G401 (cell line): ENCODE measurements around the gene WFDC1. TPM values are rescaled to one million over a fixed set of nuclear protein-coding genes. Genes with fewer than 3 reads are reported as not detected.

Experiments used
- DNase-seq: peaks from one replicate; pipeline ENCODE4 v3.0.0-alpha.2; 2015; ENCODE audit warnings: low spot score
- in situ Hi-C: cut with HindIII; loops from 2 replicates; pipeline ENCODE4 v1.10.0; 2016; ENCODE audit warnings: low sequenced_read_pairs, mixed read lengths
- total RNA-seq: library from RNA; depleted of rRNA; stranded (reverse); fragments of >200 nt; shearing (Covaris generic); gene quantifications from 2 replicates; pipeline ENCODE4 v1.2.3, GENCODE V29; 2014

The WFDC1 gene
- total RNA-seq, 1 experiment from 2014 or later, result not detected

GRCh38 chr16:84271037-84271436 is 23.6 kb upstream of the WFDC1 start:
- DNase-seq, result no peak
- in situ Hi-C loops, result no loop called here

DNA sequence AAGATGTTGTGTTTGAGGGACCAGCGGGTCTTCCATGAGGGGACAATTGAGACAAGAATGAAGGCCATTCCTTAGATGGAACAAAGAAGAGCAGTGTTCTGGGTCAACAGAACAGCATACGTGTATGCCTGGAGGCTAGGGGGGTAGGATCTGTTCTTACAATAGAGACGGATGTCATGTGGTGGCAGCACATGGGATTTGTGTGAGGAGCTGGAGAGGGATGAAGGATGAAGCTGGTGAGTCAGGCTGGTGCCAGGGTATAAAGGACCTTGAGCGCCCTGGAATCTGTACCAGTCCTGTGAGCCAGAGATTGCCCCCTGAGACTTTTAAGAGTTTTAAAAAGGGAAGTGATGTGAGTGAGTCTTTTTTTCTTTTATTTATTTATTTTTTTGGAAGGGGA is 22.8 kb upstream of the WFDC1 start:
- in situ Hi-C loops, result no loop called here

DNA sequence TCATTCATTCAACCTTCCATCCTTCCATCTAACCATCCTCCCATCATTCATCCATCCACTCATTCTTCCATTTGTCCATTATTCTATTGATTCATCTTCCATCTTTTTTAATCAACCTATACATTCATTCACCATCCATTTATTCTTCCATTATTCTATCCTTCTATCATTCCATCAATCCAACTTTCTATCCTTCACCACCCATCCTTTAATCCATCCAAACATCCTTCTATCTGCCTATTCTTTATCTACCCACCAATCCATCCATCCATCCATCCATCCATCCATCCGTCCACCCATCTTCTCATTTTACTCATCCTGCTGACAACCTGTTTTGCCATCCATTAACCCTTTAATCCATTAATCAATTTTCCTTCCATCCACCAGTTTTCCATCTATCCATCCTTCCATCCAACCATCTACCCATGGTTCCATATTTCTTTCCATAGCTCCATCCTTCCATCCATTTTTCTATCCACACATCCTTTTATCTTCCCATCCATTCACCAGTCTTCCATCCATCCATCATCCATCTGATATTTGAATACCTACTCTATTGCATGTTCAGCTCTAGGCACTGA is 21.8 kb upstream of the WFDC1 start:
- DNase-seq, result no peak
- in situ Hi-C loops, result no loop called here

More for the DNA sequence above, 22.8 kb upstream of the WFDC1 start:
- DNase-seq, result no peak

- in situ Hi-C loops, result no loop called here
These were observed 20.2 kb upstream of the WFDC1 start for GRCh38 chr16:84274515-84274914.

GRCh38 chr16:84275585-84276151 is 19.0 kb upstream of the WFDC1 start:
- in situ Hi-C loops, result no loop called here
- no peak for DNase-seq

More at GRCh38 chr16:84274515-84274914, 20.2 kb upstream of the WFDC1 start:
- no peak for DNase-seq

DNA sequence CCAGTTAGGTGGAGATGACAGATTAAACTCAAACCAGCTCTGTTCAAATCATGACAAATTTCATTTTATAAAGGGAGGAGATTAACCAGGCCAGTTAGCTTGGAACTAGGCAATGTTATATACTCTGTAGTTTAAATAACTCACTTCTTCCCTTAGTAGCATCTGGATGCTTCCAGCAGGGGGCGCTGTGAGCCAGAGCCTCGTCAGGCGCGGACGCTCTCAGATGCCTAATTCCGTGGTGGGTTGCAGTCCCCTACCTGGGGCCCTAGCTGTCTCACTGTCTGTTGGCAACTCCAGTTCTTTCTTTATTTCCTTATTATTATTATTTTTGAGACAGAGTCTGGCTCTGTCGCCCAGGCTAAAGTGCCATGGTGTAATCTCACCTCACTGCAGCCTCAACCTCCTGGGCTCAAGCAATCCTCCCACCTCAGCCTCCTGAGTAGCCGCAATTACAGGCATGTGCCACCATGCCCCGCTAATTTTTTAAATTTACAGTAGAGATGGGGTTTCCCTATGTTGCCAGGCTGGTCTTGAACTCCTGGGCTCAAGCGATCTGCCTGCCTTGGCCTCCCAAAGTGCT is 17.3 kb upstream of the WFDC1 start:
- DNase-seq, result peak; percentile 26
- in situ Hi-C loops, result no loop called here

DNA sequence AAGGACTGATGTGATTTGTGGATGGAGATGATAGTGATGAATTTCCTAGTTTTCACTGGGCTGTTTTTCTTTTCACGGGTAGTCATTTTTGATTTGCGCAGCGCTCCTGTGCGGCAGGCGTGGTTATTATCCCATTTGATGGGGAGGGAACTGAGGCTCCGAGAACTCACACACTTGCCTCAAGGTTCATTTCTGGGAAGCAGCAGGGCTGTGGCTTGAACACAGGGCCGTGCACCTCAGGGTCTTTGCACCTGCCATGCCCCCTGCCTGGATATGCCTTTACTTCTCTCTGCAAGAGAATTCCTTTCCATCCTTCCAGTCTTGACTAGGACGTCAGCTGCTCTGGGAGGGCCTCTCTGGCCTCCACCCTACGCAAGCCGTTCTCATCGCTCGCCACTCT is 16.3 kb upstream of the WFDC1 start:
- DNase-seq, result no peak
- in situ Hi-C loops, result no loop called here

DNA sequence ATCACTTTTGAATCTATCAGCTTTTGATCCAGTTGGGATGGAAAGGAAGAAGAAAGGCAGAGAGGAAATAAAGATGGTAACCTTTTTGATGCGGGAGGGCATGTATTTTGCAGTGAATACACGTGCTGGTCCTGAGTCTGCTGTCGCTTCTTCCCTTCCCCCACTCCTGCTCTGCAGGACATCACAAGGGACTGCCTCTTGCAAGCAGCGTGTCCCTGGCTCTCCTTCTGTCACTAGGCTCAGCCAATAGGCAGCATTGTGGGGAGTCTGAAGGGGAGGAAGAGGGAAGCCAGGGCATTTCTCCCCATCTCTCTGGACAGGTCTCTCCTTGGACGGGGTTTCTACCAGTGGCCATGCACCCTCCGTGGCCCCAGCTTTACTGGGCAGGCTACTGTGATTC is 15.7 kb upstream of the WFDC1 start:
- in situ Hi-C loops, result no loop called here
- peak; percentile 35 for DNase-seq

DNA sequence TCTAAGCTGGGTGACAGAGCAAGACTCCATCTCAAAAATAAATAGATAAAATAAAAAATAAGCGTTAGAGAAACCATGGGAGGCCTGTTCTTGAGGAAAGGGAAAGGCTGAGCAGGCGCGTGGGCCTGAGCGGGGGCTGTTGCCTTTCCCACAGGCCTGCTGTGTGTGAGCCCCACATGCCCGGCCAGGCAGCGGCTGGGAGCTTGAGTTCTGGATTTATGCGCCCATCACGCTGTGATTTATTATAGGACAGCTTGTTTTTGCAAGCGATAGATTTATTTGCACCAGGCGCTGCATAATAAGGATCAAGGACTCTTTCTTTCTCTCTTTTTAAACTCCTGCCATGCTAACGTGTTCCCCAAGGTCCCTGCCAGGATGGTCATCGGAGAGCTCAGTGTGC is 14.8 kb upstream of the WFDC1 start:
- in situ Hi-C loops, result no loop called here
- no peak for DNase-seq

GRCh38 chr16:84281074-84281473 is 13.6 kb upstream of the WFDC1 start:
- DNase-seq, result no peak
- in situ Hi-C loops, result no loop called here

DNA sequence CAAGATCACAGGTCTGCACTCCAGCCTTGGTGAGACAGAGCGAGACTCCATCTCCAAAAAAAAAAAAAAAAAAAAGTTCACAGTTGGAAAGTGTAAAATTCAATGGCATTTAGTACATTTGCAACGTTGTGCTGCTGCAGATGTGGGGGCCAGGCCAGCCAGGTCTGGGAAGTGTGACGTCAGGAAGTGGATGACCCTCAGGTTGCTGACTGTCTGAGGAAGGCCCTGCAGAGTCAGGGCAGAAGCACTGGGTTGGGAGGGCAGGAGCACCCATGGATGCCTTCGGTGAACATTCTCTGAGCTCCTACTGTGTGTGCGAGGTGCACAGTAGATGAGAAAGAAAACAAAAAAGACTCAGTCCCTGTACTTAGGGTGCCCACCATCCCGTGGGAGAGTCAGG is 12.1 kb upstream of the WFDC1 start:
- no peak for DNase-seq
- in situ Hi-C loops, result no loop called here

GRCh38 chr16:84283314-84284153 is 11.1 kb upstream of the WFDC1 start:
- in situ Hi-C loops, result no loop called here
- no peak for DNase-seq

- no peak for DNase-seq
- in situ Hi-C loops, result no loop called here
These were observed 10.4 kb upstream of the WFDC1 start for GRCh38 chr16:84284154-84284722.

- no peak for DNase-seq
- in situ Hi-C loops, result no loop called here
These were observed 8.0 kb upstream of the WFDC1 start for GRCh38 chr16:84286578-84287240.

DNA sequence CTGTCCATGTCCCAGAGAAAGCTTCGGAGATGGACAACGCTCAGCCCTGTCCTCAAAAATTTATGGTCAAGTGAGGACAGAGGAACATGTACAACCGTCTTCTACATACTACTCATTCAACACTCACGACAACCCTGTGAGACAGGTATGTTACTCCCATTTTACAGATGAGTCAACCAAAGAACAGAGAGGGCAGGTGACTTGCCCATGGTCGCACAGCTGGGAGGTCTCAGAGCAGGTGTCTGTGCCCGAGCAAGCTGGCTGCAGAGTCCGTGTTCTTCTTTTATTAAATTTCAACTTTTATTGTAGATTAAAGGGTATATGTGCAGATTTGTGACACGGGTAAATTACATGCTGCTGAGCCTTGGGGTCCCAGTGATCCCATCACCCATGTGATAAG is 5.8 kb upstream of the WFDC1 start:
- DNase-seq, result no peak
- in situ Hi-C loops, result no loop called here

DNA sequence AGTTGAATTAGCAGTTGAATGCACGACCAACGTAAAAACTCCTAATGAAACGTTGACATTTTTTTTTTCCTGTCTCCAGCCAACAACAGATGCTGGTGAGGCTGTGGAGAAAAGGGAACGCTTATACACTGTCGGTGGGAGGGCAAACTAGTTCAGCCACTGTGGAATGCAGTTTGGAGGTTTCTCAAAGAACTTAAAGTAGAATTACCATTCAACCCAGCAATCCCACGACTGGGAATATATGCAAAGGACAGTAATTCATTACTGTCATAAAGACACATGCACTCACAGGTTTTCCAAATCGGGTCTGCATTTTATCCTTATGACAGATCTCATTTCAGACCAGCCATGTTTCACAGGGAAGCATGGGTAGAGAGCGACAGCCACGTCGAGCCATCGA is 3.5 kb upstream of the WFDC1 start:
- in situ Hi-C loops, result no loop called here
- DNase-seq, result no peak

DNA sequence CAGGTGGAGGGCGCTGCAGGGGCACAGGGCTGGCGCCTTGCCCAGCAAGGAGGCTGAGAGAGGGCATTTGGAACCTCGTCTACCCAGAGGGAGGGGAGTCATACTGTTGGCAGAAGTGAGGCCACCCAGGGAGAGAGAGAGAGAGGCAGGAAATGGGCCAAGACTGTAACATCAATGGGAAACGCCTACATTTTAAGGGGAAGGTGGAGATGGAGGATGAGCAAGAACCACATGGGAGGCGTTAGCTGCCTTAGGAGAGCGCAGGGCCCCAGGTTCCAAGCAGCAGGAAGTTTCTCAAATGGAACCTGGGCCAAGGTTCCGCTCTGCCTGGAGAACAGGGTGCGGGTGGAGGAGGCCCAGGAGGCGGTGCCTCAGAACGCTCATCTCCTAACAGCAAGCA is 2.7 kb upstream of the WFDC1 start:
- DNase-seq, result no peak
- in situ Hi-C loops, result no loop called here

DNA sequence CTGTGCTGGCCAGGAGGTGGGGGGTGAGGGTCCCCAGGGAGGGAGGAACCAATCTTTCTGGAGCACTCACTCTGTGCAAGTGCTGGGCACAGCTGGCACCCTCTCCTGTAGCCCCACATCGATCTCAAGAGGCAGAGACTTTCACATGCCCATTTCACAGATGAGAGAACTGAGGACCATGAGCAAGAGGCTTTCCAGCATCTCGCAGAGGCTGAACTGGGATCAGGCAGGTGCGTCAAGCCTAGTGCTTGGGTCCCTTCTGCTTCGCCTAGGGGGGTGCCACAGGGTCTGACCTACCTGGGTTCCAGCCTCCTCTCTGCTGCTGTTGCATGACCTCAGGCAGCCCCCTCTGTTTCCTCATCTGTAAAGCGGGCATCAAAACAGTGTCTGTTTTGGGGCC is 1.3 kb upstream of the WFDC1 start:
- in situ Hi-C loops, result no loop called here
- no peak for DNase-seq

DNA sequence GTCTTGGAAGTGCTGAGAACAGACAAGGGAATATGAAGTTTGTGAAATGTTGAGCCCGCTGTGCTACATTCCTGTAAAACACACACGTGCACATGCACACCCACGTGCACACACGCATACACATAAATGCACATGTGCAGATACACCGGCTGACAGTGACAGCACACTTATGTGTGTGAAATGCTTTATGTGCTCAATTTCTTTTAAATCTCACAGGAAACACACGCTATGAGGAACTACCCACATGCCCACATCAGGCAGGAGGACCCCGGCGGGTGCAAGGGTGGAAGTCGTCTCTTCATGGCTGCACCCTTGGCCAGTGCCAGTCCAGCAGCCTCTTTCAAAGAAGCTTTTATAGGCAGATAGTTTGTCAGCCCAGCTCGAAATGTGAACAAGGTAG is 561 bp upstream of the WFDC1 start:
- no peak for DNase-seq
- in situ Hi-C loops, result no loop called here
